GM19468 (cell line): Measurements from ENCODE around the gene SPR.

Experiments used
- ATAC-seq: cut with Tn5 transposase; IDR thresholded peaks from one replicate; pipeline ENCODE4 v1.9.1; 2021; ENCODE audit warnings: mild to moderate bottlenecking, moderate library complexity, moderate number of reproducible peaks; ENCODE audit not compliant: unreplicated experiment; ENCODE audit errors: extremely low read depth

Gene SPR

GRCh38 chr2:72914589-72915319 lies 27.5 kb downstream of the SPR start:
- ATAC-seq = no peak

GRCh38 chr2:72915320-72915906 lies 28.2 kb downstream of the SPR start:
- ATAC-seq = no peak

- ATAC-seq = peak; percentile 47
Observed at GRCh38 chr2:72915907-72916742, 28.9 kb downstream of the SPR start.

- ATAC-seq = no peak
Observed at GRCh38 chr2:72916743-72917137, 29.5 kb downstream of the SPR start.

GRCh38 chr2:72917138-72917876 lies 30.1 kb downstream of the SPR start, which contains the start of gene EMX1:
Gene EMX1, plus strand, starts transcription at chr2:72917519. Its CDS starts 334 bp downstream, at chr2:72917853.
- ATAC-seq = peak; percentile 29

- no peak for ATAC-seq
Observed at GRCh38 chr2:72917877-72918553, 30.8 kb downstream of the SPR start.

- ATAC-seq = no peak
Observed at GRCh38 chr2:72919414-72920317, 32.5 kb downstream of the SPR start.

GRCh38 chr2:72920318-72921087 lies 33.3 kb downstream of the SPR start:
- no peak for ATAC-seq

- no peak for ATAC-seq
Observed at GRCh38 chr2:72921088-72921851, 34.1 kb downstream of the SPR start.

GRCh38 chr2:72921853-72922252 lies 34.6 kb downstream of the SPR start:
- ATAC-seq = no peak

GRCh38 chr2:72923833-72924352 lies 36.7 kb downstream of the SPR start:
- ATAC-seq = no peak

GRCh38 chr2:72924353-72925240 lies 37.4 kb downstream of the SPR start:
- peak; percentile 47 for ATAC-seq

- ATAC-seq = no peak
Observed at GRCh38 chr2:72925328-72925943, 38.2 kb downstream of the SPR start.

- ATAC-seq = no peak
Observed at GRCh38 chr2:72926368-72926767, 39.2 kb downstream of the SPR start.

GRCh38 chr2:72926811-72927465 lies 39.7 kb downstream of the SPR start:
- ATAC-seq = no peak
